ENCODE results near the gene LAMTOR3.

DNA sequence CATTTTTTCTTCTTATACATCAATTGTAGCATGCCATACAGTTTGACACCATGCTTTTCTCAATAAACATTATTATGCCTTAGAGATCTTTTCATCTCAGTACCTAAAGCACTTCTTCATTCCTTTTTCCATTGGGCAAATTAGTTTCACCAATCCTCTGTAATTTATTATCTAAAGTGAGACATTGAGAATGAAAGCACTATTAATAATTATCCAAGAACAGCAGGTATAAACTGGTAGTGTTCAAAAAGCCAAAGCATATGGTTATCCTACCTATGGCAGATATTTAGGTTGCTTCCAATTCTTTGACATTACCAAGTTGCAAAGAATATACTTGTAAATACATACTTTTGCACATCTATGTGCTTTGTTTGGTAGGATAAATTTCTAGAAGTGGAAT lies 15.6 kb downstream of the LAMTOR3 start:
- TF ChIP-seq, protein P1, sequence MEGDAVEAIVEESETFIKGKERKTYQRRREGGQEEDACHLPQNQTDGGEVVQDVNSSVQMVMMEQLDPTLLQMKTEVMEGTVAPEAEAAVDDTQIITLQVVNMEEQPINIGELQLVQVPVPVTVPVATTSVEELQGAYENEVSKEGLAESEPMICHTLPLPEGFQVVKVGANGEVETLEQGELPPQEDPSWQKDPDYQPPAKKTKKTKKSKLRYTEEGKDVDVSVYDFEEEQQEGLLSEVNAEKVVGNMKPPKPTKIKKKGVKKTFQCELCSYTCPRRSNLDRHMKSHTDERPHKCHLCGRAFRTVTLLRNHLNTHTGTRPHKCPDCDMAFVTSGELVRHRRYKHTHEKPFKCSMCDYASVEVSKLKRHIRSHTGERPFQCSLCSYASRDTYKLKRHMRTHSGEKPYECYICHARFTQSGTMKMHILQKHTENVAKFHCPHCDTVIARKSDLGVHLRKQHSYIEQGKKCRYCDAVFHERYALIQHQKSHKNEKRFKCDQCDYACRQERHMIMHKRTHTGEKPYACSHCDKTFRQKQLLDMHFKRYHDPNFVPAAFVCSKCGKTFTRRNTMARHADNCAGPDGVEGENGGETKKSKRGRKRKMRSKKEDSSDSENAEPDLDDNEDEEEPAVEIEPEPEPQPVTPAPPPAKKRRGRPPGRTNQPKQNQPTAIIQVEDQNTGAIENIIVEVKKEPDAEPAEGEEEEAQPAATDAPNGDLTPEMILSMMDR (IDR thresholded peaks at IDR 0.05): no peak
- TF ChIP-seq EP300 (IDR thresholded peaks at IDR 0.05) (no peak), POLR2AphosphoS5 (IDR thresholded peaks at IDR 0.05) (no peak)
